Mammary epithelial cell (primary cell): ENCODE measurements around the gene ZNF217.
"Not testable (repeated sequence)": the region's sequence is repeated elsewhere in the genome, so short reads cannot be mapped to it uniquely, and the experiment has no call there.

ENCODE experiments used
- CTCF ChIP-seq, 2 donors: IDR thresholded peaks in 1 of 2; conservative IDR thresholded peaks in 1 of 2; 2 replicates each; pipeline ENCODE4 v1.5.1; 2011 to 2012; ENCODE audit warnings: inconsistent platforms in 2 of 2, low read length in 2 of 2, mild to moderate bottlenecking in 2 of 2, control low read depth in 1 of 2, low read depth in 1 of 2; ENCODE audit not compliant: insufficient read depth in 1 of 2; ENCODE audit errors: extremely low read depth in 1 of 2
- EZH2 ChIP-seq: IDR thresholded peaks from 2 replicates; pipeline ENCODE4 v1.6.1; 2012; ENCODE audit warnings: low read length, inconsistent platforms, borderline replicate concordance

GRCh38 chr20:53605401-53605800 lies 11.8 kb upstream of the ZNF217 start:
- not testable (repeated sequence) for TF ChIP-seq CTCF (conservative IDR thresholded peaks at IDR 0.05 in 1 of 2, IDR thresholded peaks at IDR 0.05 in 1 of 2; ENCODE audit: extremely low read depth in 1 of 2, insufficient read depth in 1 of 2, low read depth in 1 of 2, low read length in 2 of 2); EZH2
